Common myeloid progenitor, CD34-positive (primary cell): ENCODE data around the gene ARHGAP36.

Source experiments
- CTCF ChIA-PET: fragments of 350-600 bp; sonication (Branson Sonifier 250); formaldehyde crosslinking; loops from one replicate; lab custom pipeline; 2021; ENCODE audit warnings: antibody characterized with exemption; lab: Charles Lee
- POLR2A ChIA-PET: fragments of 350-600 bp; sonication (Branson Sonifier 250); formaldehyde crosslinking; loops from one replicate; lab custom pipeline; 2021; ENCODE audit warnings: antibody characterized with exemption; lab: Charles Lee
- DNase-seq, 3 donors: peaks; one replicate each; pipeline versions ENCODE4 v3.0.0 to v3.0.0-alpha.2; 2013
- H3K27ac ChIP-seq, 2 experiments: 1 replicate in 1 of 2; 2 replicates in 1 of 2; pipeline ENCODE4 v1.7.0; 2013; ENCODE audit warnings: inconsistent platforms in 2 of 2, low read length in 2 of 2, mild to moderate bottlenecking in 2 of 2, low read depth in 1 of 2, moderate library complexity in 1 of 2; ENCODE audit not compliant: severe bottlenecking in 2 of 2, insufficient read depth in 1 of 2, poor library complexity in 1 of 2
- H3K27me3 ChIP-seq, 5 experiments: replicated peaks in 2 of 5; 1 replicate in 3 of 5; 2 replicates in 2 of 5; pipeline versions ENCODE4 v1.6.1 to v1.7.0; 2013; ENCODE audit warnings: low read length in 4 of 5, mild to moderate bottlenecking in 2 of 5, moderate library complexity in 2 of 5, inconsistent platforms in 1 of 5; ENCODE audit not compliant: insufficient read depth in 5 of 5, control insufficient read depth in 4 of 5
- H3K36me3 ChIP-seq, 4 experiments: 1 replicate in 2 of 4; 2 replicates in 2 of 4; pipeline versions ENCODE4 v1.6.1 to v1.7.0; 2013; ENCODE audit warnings: low read length in 3 of 4, control low read depth in 1 of 4, mild to moderate bottlenecking in 1 of 4; ENCODE audit not compliant: control insufficient read depth in 4 of 4, insufficient read depth in 4 of 4
- H3K4me1 ChIP-seq, 4 experiments: 1 replicate in 3 of 4; 2 replicates in 1 of 4; pipeline versions ENCODE4 v1.6.1 to v1.7.1; 2013; ENCODE audit warnings: low read length in 3 of 4, mild to moderate bottlenecking in 3 of 4, control low read depth in 1 of 4, inconsistent platforms in 1 of 4, moderate library complexity in 1 of 4; ENCODE audit not compliant: control insufficient read depth in 4 of 4, insufficient read depth in 4 of 4; ENCODE audit errors: control extremely low read depth in 1 of 4
- H3K4me3 ChIP-seq, 7 experiments: 1 replicate in 4 of 7; 2 replicates in 3 of 7; pipeline versions ENCODE4 v1.5.1 to v1.7.0; 2013; ENCODE audit warnings: mild to moderate bottlenecking in 7 of 7, low read length in 6 of 7, moderate library complexity in 6 of 7, inconsistent platforms in 2 of 7, low read depth in 2 of 7, control low read depth in 1 of 7; ENCODE audit not compliant: insufficient read depth in 4 of 7, control insufficient read depth in 1 of 7; ENCODE audit errors: extremely low read depth in 1 of 7
- H3K9me3 ChIP-seq, 5 experiments: 1 replicate in 4 of 5; 2 replicates in 1 of 5; pipeline versions ENCODE4 v1.6.1 to v1.7.1; 2013; ENCODE audit warnings: low read length in 4 of 5, mild to moderate bottlenecking in 2 of 5, inconsistent platforms in 1 of 5, low read depth in 1 of 5, moderate library complexity in 1 of 5; ENCODE audit not compliant: control insufficient read depth in 4 of 5, insufficient read depth in 2 of 5; ENCODE audit errors: control extremely low read depth in 1 of 5
- WGBS: methylation state at CpG from one replicate; pipeline ENCODE4 v1.1.5; 2013; ENCODE audit not compliant: insufficient coverage; 5-methylcytosine and 5-hydroxymethylcytosine counted together

Gene ARHGAP36

GRCh38 chrX:131136776-131137175, 78.6 kb downstream of the ARHGAP36 start:
- Histone ChIP-seq H3K36me3 (no peaks in the 10 kb centered on the region), H3K4me1 (no peaks in the 10 kb centered on the region), H3K27me3 (no peaks in the 10 kb centered on the region), H3K9me3 (no peaks in the 10 kb centered on the region), H3K27ac (no peak overlapping the region), H3K4me3 (no peak overlapping the region)
- POLR2A ChIA-PET, result no interaction called here
- DNase-seq, result no peak
- CTCF ChIA-PET, result no interaction called here
- 90% methylated on average over 6 of the region's 27 CpGs for WGBS

DNA sequence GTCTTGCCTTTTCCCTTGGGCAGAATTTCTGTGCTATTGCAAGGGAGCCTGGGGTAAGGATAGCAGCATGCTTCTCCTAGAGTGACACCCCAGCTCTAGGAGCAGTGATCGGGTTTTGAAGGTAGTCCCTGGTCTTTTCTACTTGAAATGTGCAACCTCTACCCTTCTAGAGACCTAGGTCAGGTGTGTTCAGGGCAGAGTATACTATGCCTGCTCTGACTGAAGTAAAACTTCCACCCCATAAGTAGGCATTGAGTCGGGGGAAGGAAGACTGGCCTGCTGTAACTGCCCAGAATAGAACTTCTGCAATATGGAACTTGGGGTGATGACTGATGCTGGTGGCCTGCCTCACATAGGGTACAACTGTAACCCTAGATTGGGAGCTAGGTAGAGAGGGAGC, 80.9 kb downstream of the ARHGAP36 start:
- Histone ChIP-seq H3K4me1 (no peaks in the 10 kb centered on the region), H3K36me3 (no peaks in the 10 kb centered on the region), H3K27me3 (no peaks in the 10 kb centered on the region), H3K27ac (no peak overlapping the region), H3K9me3 (no peaks in the 10 kb centered on the region), H3K4me3 (no peak overlapping the region)
- POLR2A ChIA-PET, result no interaction called here
- WGBS, result 100% methylated on average over 1 of the region's 2 CpGs
- CTCF ChIA-PET, result no interaction called here
- DNase-seq, result no peak
